ENCODE measurements around the gene IRGQ. TPM values are rescaled to one million over a fixed set of nuclear protein-coding genes. Genes with fewer than 3 reads are reported as not detected.

Gene IRGQ, protein sequence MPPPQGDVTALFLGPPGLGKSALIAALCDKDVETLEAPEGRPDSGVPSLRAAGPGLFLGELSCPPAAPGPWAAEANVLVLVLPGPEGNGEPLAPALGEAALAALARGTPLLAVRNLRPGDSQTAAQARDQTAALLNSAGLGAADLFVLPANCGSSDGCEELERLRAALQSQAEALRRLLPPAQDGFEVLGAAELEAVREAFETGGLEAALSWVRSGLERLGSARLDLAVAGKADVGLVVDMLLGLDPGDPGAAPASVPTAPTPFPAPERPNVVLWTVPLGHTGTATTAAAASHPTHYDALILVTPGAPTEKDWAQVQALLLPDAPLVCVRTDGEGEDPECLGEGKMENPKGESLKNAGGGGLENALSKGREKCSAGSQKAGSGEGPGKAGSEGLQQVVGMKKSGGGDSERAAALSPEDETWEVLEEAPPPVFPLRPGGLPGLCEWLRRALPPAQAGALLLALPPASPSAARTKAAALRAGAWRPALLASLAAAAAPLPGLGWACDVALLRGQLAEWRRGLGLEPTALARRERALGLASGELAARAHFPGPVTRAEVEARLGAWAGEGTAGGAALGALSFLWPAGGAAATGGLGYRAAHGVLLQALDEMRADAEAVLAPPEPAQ
- total RNA-seq, result 10.7 and 36.8 TPM in 2 replicates

DNA sequence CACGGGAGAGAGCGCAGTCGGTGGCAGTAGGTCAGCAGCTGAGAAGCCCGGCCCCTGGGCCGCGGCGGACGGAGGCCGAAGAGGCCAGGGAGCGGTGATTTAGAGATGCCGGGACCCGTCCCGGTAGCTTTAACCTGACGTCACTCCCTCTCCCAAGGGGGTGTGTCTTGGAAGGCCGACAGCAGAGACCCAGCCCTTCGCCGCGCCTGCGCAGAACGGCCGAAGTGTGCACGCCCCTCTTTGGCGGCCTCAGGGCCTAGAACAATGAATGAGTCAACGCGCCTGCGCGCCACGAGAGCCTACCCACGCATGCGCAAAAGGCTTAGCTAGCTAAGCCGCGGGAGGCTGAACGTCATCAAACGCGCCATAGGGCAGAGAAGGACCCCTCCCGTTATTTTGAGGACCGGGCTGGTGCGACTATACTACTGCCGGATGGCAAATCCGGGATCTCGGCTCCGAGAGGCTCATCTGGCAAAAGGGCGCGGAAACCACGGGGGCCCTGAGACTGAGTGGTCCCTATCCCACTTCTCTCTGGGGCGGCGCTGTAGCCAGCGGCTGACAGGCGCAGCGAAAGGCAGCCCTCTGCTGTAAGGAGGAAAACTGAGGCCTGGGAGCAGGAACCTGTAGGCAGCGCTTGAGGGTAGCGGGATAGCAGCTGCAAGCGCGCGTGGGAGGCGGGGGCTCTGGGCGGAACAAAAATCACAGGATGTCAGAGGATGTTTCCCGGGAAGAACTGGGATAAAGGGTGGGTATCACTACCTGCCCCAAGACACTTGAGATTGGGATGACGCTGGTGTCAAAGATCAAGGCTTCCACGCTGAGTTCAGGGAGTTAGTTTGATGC, at the start of gene IRGQ, which contains the start of gene ZNF576:
Gene IRGQ (minus strand): TSS at position 136 of the 843 bp plus-strand sequence. CDS start 796 bp downstream, outside the sequence.
Gene ZNF576 (plus strand): TSS at position 597 of the 843 bp plus-strand sequence. CDS start 514 bp downstream, outside the sequence.

DNA sequence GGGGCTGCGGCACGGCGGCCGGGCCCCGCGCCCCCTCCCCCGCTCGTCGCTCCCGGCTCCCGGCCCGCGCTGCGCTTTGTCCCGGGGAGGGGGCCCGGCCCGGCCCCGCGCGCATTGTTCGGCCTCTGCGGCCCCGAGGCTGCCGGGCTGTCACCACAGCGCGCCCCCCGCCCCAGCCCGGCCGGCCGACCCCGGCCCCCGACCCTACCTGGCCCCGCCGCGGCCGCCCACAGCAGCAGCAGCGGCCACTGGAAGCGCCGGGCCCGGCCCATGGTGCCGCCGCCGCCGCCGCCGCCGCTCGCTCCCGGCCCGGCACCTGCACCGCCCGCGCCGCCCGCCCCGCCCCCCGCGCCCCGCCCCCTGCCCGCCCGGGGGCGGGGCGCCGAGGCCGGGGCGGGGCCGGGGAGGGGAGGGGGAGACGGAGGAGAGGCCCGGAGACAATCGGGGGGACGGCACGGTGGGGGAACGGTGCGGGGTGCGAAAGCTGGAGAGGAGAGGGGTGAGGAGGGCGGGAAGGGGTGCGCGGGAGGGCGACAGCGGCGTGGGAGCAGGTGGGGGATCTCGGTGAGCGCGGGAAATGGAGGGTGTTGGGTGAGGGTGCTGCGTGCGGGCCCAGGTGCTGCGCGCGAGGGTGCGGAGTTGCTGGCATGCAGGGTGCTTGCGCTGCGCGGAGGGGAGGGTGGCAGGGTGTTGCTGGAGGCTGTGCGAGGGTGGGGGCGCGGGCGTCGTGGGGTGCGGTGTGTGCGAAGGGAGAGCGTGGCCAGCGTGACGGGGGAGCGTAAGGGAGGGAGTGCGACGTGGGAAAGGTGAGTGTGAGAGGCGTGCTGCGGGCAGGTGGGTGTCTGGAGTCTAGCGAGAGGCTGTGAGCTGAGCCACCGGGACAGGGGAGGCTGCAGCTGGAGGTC, 43.8 kb upstream of the IRGQ start, which contains the start of gene CADM4:
Gene CADM4 (minus strand): TSS at position 332 of the 905 bp plus-strand sequence. CDS start 60 bp downstream, at position 272.

DNA sequence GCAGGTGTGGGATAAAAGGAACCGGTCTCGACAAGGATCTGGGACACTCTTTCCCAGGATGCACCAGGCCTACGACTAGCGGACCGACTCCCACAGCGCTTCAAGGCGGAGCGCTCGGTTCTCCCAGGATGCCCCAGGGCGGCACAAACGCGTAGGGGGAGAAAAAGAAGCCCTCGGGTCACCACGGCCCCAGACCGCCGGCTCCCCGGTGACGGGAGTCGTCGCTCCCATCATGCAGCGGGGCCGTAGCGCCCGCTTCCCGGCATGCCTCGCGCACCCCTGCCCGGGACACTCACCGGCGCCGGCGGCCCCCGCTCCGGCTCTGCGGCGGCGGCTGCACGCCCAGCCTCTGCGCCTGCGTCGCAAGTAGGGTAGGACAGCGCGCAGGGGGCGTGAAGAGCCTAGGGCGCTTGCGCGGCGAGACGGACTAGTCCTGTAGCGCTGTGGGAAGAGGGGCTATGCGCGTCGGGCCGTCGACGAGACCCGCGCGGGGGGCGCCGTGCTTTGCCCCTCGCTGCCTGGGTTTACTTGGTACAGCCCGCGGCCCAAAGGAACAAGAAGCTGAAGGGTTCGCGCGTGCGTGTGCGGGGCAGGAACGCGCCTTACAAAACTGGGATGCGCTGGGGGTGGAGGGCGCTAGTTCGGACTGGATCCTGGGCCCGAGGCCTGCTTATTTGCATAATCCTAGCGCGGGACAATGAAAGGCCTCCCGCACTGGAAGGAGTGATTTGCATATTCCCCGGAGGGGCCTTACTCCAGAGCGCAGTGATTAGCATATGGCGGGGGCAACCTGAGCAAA, 23.5 kb upstream of the IRGQ start, which contains the start of gene ZNF428:
Gene ZNF428 (minus strand): TSS at position 368 of the 799 bp plus-strand sequence. CDS start 5,325 bp downstream, outside the sequence.

DNA sequence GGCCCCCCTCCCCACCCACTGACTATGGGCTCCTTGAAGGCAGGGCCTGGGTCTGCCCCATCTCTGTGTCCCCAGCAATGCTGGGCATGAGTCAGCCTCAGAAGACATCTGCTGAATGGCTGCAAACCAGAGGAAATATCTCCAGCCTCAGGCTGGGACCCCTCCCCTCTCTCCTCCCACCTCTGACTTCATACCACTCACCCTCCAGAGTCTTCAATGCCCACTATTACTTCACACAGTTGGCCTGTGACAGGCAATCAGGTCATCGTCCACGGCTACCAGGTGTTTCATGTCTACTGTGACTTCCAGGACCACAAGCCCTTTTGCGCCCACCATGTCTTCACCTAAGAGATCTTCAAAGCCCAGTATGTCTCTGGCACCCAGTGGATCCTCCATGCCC, 15.9 kb upstream of the IRGQ start, which contains the start of gene SRRM5:
Gene SRRM5 (plus strand): TSS at position 301 of the 400 bp plus-strand sequence. CDS start 34 bp downstream, at position 335.

DNA sequence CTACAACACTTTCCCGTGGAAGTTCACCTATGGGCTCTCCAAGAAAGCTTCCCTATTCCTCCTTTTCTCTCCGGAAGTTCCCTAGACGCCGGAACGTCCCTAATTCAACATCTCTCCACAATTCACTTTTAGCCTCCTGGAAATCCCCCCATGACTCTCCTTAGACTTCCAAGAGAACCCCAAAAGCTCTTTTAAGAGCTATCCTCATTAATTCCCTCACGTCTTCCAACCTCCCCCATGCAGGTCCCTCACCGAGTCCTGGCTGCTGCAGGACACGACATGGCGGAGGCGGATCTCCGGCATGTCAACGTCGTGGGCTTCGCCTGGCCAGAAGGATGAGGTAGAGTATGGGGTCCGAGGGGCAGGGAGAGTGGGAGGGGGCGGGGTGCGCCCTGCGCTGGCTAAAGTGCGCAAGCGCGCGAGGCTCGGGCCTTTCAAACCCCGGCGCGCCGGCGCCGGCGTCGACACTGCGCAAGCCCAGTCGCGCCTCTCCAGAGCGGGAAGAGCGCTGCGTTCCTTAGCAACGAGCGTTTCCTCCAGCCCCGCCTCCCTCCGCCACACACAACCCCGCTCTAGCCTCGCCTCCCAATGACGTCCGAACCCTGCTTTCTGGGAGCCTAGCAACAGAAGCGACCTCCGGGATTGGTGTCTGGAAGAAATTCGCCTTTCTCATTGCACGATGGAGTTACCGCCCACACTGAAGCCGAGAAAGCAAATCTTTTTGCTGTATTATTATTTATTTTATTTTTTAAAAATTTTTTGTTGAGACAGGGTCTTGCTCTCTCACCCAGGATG, 20.6 kb downstream of the IRGQ start, which contains the start of the genes PINLYP and XRCC1:
Gene PINLYP (plus strand): TSS at position 646 of the 795 bp plus-strand sequence. CDS start 1,391 bp downstream, outside the sequence.
Gene XRCC1 (minus strand): TSS at position 372 of the 795 bp plus-strand sequence. CDS start 69 bp downstream, at position 303.

Other genes with a start within 250 kb of the IRGQ start
- not detected in 2 replicates for gene CD177, start 242.4 kb downstream of the IRGQ start, total RNA-seq
- not detected in 2 replicates for gene TEX101, start 181.2 kb downstream of the IRGQ start, total RNA-seq
- gene LYPD3, start 130.5 kb downstream of the IRGQ start, total RNA-seq, result 0.44 and 0.75 TPM in 2 replicates
- 5.9 and 14.7 TPM in 2 replicates for gene PHLDB3, start 91.4 kb downstream of the IRGQ start, total RNA-seq
- 30.5 and 39.4 TPM in 2 replicates for gene ETHE1, start 68.9 kb downstream of the IRGQ start, total RNA-seq
- gene ZNF575, start 62.9 kb downstream of the IRGQ start, total RNA-seq, result 0.15 and 0.25 TPM in 2 replicates
- gene XRCC1, start 20.6 kb downstream of the IRGQ start, total RNA-seq, result 17.7 and 23.3 TPM in 2 replicates
- gene PINLYP, start 20.3 kb downstream of the IRGQ start, total RNA-seq, result 1.4 and 1.9 TPM in 2 replicates
- 7.0 and 12.8 TPM in 2 replicates for gene ZNF576, start 461 bp upstream of the IRGQ start, total RNA-seq
- gene SRRM5, start 16.0 kb upstream of the IRGQ start, total RNA-seq, result 0.06 TPM in 1 of 2 replicates, not detected in the other
- 38.2 and 38.6 TPM in 2 replicates for gene ZNF428, start 23.5 kb upstream of the IRGQ start, total RNA-seq
- 0.81 and 1.2 TPM in 2 replicates for gene CADM4, start 43.7 kb upstream of the IRGQ start, total RNA-seq
- gene PLAUR, start 74.0 kb upstream of the IRGQ start, total RNA-seq, result 36.4 and 50.4 TPM in 2 replicates
- gene IRGC, start 119.9 kb upstream of the IRGQ start, total RNA-seq, result not detected in 2 replicates
- gene SMG9, start 158.8 kb upstream of the IRGQ start, total RNA-seq, result 12.7 and 15.5 TPM in 2 replicates
- not detected in 2 replicates for gene KCNN4, start 184.8 kb upstream of the IRGQ start, total RNA-seq
- 1.00 and 1.5 TPM in 2 replicates for gene LYPD5, start 206.3 kb upstream of the IRGQ start, total RNA-seq
- 3.2 and 5.5 TPM in 2 replicates for gene ZNF283, start 231.2 kb upstream of the IRGQ start, total RNA-seq